Calu3 (cell line): Measurements from ENCODE around the gene DHX58. TPM values are rescaled to one million over a fixed set of nuclear protein-coding genes. Genes with fewer than 3 reads are reported as not detected.

Experiments used
- BruUV-seq: library from RNA; stranded (reverse); fragments of 400-500 nt; replicated peaks from 2 replicates; lab custom pipeline; 2021; lab: Mats Ljungman, UMichigan
- CTCF ChIA-PET: fragments of 300-600 bp; sonication (Branson Sonifier 250); formaldehyde crosslinking; loops from one replicate; lab custom pipeline; 2022; ENCODE audit warnings: antibody characterized with exemption; lab: Charles Lee
- DNase-seq: peaks from one replicate; pipeline ENCODE4 v3.0.0; 2022
- H3K27ac Mint-ChIP-seq: one replicate; pipeline ENCODE4 v1.8.0; 2022; ENCODE audit warnings: mixed read lengths; ENCODE audit not compliant: unreplicated experiment
- H3K27me3 Mint-ChIP-seq: one replicate; pipeline ENCODE4 v1.8.0; 2022; ENCODE audit warnings: mixed read lengths; ENCODE audit not compliant: unreplicated experiment
- H3K36me3 Mint-ChIP-seq: one replicate; pipeline ENCODE4 v1.8.0; 2022; ENCODE audit warnings: mild to moderate bottlenecking, moderate library complexity, mixed read lengths; ENCODE audit not compliant: insufficient read depth, unreplicated experiment
- H3K4me1 Mint-ChIP-seq: one replicate; pipeline ENCODE4 v1.8.0; 2022; ENCODE audit warnings: mild to moderate bottlenecking, low read depth, mixed read lengths; ENCODE audit not compliant: unreplicated experiment
- H3K4me3 Mint-ChIP-seq: one replicate; pipeline ENCODE4 v1.8.0; 2022; ENCODE audit warnings: mild to moderate bottlenecking, low read depth, moderate library complexity, mixed read lengths; ENCODE audit not compliant: unreplicated experiment
- H3K9me3 Mint-ChIP-seq: one replicate; pipeline ENCODE4 v1.8.0; 2022; ENCODE audit warnings: low read depth, mixed read lengths; ENCODE audit not compliant: unreplicated experiment
- CTCF ChIP-seq: fragments of 200-600 bp; IDR thresholded peaks from one replicate; pipeline ENCODE4 v1.8.0; 2022; ENCODE audit warnings: antibody characterized with exemption; ENCODE audit not compliant: unreplicated experiment
- intact Hi-C: fragments of 100-400 bp; cut with micrococcal nuclease; formaldehyde crosslinking; loops from one replicate; pipeline ENCODE4 v1.10.0; 2022; ENCODE audit not compliant: unreplicated experiment
- total RNA-seq: library from RNA; stranded (reverse); gene quantifications from 2 replicates; pipeline ENCODE4 v1.2.3, GENCODE V29; 2022

DHX58 gene
- total RNA-seq, 1 experiment from 2014 or later: 45.6 TPM

DNA sequence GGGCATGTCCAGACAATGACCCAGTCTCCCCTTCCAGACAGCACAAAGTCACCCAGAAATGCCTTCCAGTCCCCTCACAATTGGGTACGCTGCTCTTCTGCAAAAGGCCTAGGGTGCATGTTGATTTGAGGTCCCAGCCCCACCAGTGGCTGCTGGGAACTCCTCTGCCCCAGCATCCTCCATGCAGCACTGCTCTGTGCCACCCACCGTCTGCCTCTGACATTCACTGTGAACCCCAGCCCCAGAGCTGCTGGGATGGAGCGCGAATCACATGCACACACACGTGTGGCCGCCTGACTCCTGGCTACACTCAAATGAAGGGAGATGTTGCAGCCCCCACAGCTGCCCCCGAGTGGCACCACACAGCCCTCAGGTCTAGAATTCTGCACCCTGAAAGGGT, 60.9 kb downstream of the DHX58 start:
- intact Hi-C loops: no loop called here
- no peak for DNase-seq
- no TSS peak for BruUV-seq

More for the DNA sequence above, 60.9 kb downstream of the DHX58 start:
- Mint-ChIP-seq H3K27me3 (peaks cover 55% of the 10 kb centered on the region), H3K4me3 (peak overlapping the region; percentile 76), H3K36me3 (peaks cover 14% of the 10 kb centered on the region), H3K4me1 (peaks cover 7% of the 10 kb centered on the region), H3K27ac (no peak overlapping the region), H3K9me3 (no peaks in the 10 kb centered on the region)
- no peak for TF ChIP-seq CTCF
- CTCF ChIA-PET: interaction anchor here (0.7 to 1.4 kb wide), 3 partner anchors 18 to 49 kb away, joined by 3 to 5 read pairs (median 4); no protein-coding TSS in a partner anchor

Other genes starting within 250 kb of the DHX58 start
- gene KLHL11, start 247.3 kb downstream of the DHX58 start, total RNA-seq: 25.3 and 25.6 TPM in 2 replicates
- gene ACLY, start 193.8 kb downstream of the DHX58 start, total RNA-seq: 258 and 265 TPM in 2 replicates
- 0.73 and 2.7 TPM in 2 replicates for gene ODAD4, start 182.1 kb downstream of the DHX58 start, total RNA-seq
- gene CNP, start 145.9 kb downstream of the DHX58 start, total RNA-seq: 144 and 156 TPM in 2 replicates
- 184 and 193 TPM in 2 replicates for gene DNAJC7, start 95.3 kb downstream of the DHX58 start, total RNA-seq
- gene NKIRAS2, start 92.6 kb downstream of the DHX58 start, total RNA-seq: 55.7 and 58.4 TPM in 2 replicates
- gene C17orf113, start 62.1 kb downstream of the DHX58 start, total RNA-seq: 4.2 and 4.5 TPM in 2 replicates
- 4.0 and 6.3 TPM in 2 replicates for gene ZNF385C, start 14.2 kb downstream of the DHX58 start, total RNA-seq
- gene KAT2A, start 8.7 kb upstream of the DHX58 start, total RNA-seq: 94.7 and 100.0 TPM in 2 replicates
- 0.54 and 0.69 TPM in 2 replicates for gene HSPB9, start 10.1 kb upstream of the DHX58 start, total RNA-seq
- gene RAB5C, start 42.3 kb upstream of the DHX58 start, total RNA-seq: 284 and 315 TPM in 2 replicates
- not detected in 2 replicates for gene KCNH4, start 68.4 kb upstream of the DHX58 start, total RNA-seq
- not detected in 2 replicates for gene HCRT, start 72.7 kb upstream of the DHX58 start, total RNA-seq
- gene GHDC, start 81.8 kb upstream of the DHX58 start, total RNA-seq: 37.4 and 42.7 TPM in 2 replicates
- 45.4 and 45.8 TPM in 2 replicates for gene STAT5B, start 163.7 kb upstream of the DHX58 start, total RNA-seq
- 3.1 and 3.9 TPM in 2 replicates for gene STAT5A, start 175.8 kb upstream of the DHX58 start, total RNA-seq